ENCODE results near the gene CCNB2. TPM values are rescaled to one million over a fixed set of nuclear protein-coding genes. Genes with fewer than 3 reads are reported as not detected.
"Not testable (repeated sequence)": the region's sequence is repeated elsewhere in the genome, so short reads cannot be mapped to it uniquely, and the experiment has no call there.

CCNB2 gene
- total RNA-seq, 2 donors from 2014 or later, result 74.3 to 120 TPM

DNA sequence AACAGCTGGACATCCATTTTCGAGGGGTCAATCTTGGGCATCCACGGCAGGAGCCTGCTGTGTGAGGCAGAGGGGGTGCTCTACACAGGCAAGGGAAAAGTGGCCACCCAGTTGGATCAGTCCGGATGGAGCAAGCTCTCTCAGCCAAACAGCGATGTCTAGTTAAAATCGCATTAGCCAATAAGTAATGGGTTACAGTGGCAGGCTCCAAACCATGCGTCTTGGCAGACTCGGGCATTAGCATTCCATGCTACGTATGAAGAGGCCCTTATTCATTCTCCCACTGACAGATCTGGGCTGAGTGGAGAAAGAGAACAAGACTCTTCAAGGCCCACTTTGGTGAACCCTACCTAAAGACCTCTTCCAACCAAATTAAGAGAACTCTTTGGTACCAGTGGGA is 49.3 kb downstream of the CCNB2 start:
- H3K36me3 Mint-ChIP-seq, result no peaks in the 10 kb centered on the region
- DNase-seq (ENCODE audit: low spot score in 2 of 2), result no peak
- no peak overlapping the region for H3K27ac Mint-ChIP-seq
- no peaks in the 10 kb centered on the region for H3K9me3 Mint-ChIP-seq
- ATAC-seq, result no peak

DNA sequence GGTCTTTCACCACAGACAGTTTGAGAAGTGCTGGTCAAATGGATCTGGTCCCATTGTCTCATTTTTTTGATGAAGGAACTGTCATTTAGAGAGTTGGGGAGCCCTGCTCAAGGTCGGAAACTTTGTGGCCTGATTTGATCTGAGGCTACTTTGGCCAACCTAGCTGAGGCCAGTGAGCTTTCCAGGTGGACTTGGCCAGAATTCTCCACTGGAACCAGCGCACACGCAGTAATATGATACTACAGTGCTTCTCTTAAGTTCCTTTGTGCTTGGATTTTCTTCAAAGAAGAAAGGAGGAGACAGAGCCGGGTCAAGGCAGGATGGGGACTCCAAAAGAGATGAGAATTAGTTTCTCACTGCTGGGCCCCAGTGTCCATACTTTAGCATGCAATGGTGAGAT is 50.5 kb downstream of the CCNB2 start:
- Mint-ChIP-seq H3K9me3 (no peaks in the 10 kb centered on the region), H3K27ac (no peak overlapping the region), H3K36me3 (no peaks in the 10 kb centered on the region)
- no peak for ATAC-seq
- DNase-seq (ENCODE audit: low spot score in 2 of 2), result no peak

DNA sequence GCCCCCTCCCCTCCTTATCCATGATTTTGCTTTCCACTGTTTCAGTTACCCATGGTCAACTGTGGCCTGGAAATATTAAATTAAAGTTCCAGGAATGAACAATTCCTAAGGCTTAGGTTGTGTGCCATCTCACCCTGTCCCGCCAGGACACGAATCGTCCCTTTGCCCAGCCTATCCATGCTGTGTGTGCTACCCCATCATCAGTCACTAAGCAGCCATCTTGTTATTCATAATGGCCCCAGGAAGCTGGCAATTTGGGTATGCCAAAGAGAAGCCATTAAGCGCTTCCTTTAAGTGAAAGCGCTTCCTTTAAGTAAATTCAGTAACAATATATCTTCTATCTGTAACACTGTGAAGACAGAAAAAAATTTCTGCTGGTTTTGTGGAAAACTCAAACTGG is 52.5 kb downstream of the CCNB2 start:
- Mint-ChIP-seq H3K36me3 (no peaks in the 10 kb centered on the region), H3K9me3 (no peaks in the 10 kb centered on the region), H3K27ac (no peak overlapping the region)
- ATAC-seq (no peak), DNase-seq (ENCODE audit: low spot score in 2 of 2) (no peak)

DNA sequence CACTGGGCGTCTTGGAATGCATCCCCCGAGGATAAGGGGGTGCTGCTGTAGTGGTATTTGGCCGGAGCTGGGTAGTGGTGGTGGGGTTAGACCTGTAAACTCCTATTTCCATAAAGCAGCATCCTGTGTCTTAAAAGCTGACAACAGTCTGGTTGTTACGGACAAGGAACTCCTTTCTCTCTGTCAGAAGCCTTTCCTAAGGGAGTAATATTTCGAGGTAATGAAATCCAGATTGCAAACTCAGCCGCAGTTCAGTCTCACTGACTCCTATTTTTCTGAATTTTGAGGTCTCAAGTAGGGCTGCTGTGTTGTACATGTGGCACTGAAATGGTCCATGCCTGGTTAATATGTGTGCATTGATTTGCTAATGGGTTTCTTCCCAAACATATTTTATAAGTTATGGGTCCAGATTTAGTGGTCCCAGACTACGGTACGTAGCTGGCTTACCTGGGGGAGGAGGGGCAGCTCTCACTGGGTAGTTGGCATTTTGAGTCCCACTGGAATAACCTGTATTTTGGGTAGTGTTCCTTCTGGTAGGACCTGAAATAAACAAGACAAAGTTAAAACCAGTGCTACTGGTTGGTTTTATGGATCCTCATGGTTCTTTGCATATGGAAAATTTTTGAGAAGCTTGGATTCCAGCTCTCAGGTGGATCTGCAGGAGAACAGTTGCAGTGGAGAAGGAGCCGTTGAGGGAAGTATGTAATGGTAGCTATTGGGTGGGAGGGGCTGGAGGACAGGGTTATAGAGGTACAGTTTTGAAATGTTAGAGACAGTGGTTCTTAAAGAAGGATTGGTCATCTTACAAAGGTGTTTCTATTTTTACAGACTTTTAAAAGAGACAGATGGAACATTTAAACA is 53.1 kb downstream of the CCNB2 start:
- H3K9me3 Mint-ChIP-seq, result no peaks in the 10 kb centered on the region
- no peak overlapping the region for H3K27ac Mint-ChIP-seq

DNA sequence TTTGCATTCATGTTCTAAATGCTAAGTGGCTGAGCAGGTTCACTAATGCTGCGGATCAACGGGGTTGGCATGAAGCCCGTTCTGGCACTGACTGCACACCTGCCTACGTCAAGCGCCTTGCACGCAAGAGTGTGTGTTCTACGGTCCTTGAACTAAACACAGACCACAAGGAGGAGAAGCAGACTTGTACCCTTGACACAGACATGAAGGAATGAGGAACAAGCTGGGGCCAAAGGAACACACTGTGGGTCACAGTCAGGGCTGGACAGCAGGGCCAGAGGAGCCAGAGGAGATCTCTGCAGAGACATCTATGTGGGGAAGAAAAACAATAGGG is 53.7 kb downstream of the CCNB2 start:
- DNase-seq (ENCODE audit: low spot score in 2 of 2) (no peak), ATAC-seq (no peak)
- H3K36me3 Mint-ChIP-seq, result no peaks in the 10 kb centered on the region
- H3K9me3 Mint-ChIP-seq, result no peaks in the 10 kb centered on the region
- peak overlapping the region in 1 of 2 donors; percentile 74 for H3K27ac Mint-ChIP-seq

More for the DNA sequence above, 53.1 kb downstream of the CCNB2 start:
- H3K36me3 Mint-ChIP-seq, result no peaks in the 10 kb centered on the region
- ATAC-seq (no peak), DNase-seq (ENCODE audit: low spot score in 2 of 2) (no peak)

DNA sequence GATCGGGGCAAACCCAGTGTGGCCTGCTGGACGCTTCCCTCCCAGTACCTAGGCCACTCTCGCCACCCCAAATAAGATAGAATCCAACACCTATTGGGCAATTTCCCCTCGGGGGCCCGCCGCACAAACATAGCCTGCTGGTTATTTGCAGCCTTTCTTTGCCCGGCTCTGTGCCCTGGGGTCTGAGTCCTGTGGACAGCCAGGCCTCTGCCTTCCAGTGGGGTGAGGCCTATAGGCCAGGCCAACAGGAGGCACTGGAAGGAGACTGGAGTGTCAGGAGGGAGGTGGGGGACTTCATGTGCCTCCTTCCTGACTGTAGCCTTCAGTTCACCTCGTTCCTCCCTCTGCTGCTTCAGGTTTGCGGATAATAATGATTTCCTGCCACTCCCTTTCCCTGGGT is 54.3 kb downstream of the CCNB2 start:
- no peak for ATAC-seq
- H3K9me3 Mint-ChIP-seq, result no peaks in the 10 kb centered on the region
- DNase-seq (ENCODE audit: low spot score in 2 of 2), result no peak
- H3K27ac Mint-ChIP-seq, result no peak overlapping the region
- H3K36me3 Mint-ChIP-seq, result no peaks in the 10 kb centered on the region

DNA sequence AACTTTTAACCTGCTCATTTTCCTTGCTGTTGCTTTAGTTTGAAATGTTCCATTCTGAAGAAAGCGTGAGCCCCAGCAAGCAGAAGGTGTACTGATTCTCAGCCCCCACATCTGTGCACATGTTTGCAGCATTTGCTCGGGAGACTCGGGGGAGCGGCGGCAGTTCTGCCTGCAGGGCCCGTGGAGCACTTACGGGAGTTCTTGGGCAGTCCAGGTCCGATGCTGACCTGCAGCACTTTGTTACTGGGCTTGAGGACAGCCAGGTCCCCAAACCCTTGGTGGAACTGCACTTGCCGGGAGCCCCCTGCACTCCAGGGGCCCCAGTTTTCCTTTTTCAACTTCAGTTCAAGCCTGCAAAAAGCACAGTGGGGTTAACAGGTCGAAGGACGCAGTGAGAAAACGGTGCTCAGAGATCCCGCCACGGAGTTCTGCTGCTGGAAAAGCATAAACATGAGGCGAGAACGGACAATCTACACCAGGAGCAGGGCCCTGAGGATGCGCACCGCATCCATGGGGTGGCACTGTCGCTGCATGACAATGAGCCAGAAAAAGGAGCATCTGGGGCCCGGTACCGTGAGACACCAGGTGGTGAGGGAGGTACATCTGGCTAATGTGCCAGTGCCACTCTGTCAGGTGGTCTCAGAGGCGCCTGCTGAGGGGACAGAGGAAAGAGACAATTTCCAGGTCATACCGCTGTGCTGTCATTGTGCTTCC is 56.1 kb downstream of the CCNB2 start:
- ATAC-seq, result peak in 1 of 2 donors; percentile 49
- H3K9me3 Mint-ChIP-seq, result no peaks in the 10 kb centered on the region
- peak in 1 of 2 donors; percentile 23 for DNase-seq (ENCODE audit: low spot score in 2 of 2)
- H3K27ac Mint-ChIP-seq, result no peak overlapping the region
- no peaks in the 10 kb centered on the region for H3K36me3 Mint-ChIP-seq

DNA sequence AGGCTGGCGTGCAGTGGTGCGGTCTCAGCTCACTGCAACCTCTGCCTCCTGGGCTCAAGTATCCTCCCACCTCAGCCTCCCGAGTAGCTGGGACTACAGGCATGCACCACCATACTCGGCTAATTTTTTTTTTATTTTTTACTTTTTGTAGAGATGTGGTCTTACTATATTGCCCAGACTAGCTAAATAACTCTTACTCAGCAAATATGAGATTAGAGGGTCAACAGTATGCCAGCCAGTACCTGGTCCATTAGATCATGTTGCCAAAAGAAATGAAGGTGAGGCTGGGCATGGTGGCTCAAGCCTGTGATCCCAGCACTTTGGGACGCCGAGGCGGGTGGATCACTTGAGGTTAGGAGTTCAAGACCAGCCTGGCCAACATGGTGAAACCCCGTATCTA is 57.1 kb downstream of the CCNB2 start:
- not testable (repeated sequence) for H3K36me3 Mint-ChIP-seq; H3K9me3 Mint-ChIP-seq; H3K27ac Mint-ChIP-seq; DNase-seq (ENCODE audit: low spot score in 2 of 2); ATAC-seq

DNA sequence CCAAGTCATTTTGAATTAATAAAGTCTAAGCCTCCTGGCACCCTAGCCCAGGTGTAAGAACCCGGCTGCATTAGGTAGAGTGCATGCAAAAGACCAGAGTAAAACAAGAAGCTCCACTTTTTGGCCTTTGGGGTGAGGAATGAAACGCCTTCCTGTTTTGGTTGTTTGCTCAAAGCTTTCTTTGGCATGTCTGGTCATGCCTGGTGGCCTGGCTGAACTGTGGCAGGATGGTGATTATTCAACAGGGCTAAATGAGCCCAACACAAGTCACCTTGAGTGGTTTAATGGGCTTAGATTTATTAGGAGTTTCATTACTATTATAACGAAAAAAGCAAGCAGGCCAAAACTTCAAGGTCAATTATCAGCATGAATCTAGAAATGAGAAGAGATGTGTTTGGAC is 60.8 kb downstream of the CCNB2 start:
- DNase-seq (ENCODE audit: low spot score in 2 of 2), result no peak
- no peaks in the 10 kb centered on the region for H3K9me3 Mint-ChIP-seq
- peak overlapping the region; percentile 54 to 61 for H3K27ac Mint-ChIP-seq
- no peaks in the 10 kb centered on the region for H3K36me3 Mint-ChIP-seq
- peak in 1 of 2 donors; percentile 45 for ATAC-seq

DNA sequence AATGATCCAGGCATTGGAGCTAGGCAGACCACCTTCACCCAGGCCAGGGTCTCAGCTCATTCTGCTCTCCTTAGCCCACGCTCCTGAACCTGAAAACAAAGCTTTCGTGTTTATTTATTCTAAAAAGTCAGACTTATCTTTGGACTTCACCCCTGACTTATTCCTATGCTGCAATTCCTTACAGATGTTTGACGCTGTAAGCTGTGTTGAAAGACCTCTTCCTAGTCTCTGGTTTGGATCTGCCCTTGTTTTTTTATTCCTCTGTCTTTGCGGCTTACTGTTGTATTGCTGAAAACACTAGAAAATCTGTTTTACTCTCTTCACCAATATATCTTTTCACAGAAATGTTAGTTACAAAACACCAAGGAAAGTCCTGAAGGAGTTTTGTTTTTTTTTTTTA is 61.2 kb downstream of the CCNB2 start:
- no peak for DNase-seq (ENCODE audit: low spot score in 2 of 2)
- Mint-ChIP-seq H3K36me3 (no peaks in the 10 kb centered on the region), H3K27ac (peak overlapping the region; percentile 54 to 61), H3K9me3 (no peaks in the 10 kb centered on the region)
- ATAC-seq, result no peak

DNA sequence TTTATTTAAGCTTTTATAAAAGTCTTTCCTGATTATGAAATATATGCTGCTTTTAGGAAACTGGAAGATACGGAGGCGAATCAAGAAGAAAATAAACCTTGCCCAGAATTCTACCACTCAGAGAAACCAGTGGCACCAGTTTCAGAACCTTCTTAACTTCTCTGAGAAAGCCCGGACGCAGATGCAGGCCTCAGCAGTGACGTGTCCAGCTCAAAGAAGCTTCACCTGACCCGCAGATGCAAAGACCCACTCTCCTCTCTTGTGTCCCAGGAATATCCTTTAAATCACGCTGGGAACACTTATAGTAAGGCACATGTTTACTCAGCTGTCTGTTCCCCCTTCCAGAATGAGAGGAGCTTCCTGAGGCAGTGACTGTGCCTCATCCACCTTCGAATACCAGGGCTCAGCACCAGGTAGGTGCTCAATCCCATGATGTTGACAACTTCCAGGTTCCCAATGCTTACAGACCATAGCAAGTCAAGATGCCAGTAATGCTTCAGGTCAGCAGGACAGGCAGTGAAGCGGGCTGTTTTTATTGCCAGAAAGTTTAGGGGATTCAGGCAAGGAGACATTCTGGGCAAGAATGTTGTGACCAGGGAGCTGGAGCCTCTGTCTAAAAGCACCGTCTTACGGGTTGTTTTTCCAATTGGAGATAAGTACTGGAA is 61.8 kb downstream of the CCNB2 start:
- no peaks in the 10 kb centered on the region for H3K9me3 Mint-ChIP-seq
- ATAC-seq, result no peak

DNA sequence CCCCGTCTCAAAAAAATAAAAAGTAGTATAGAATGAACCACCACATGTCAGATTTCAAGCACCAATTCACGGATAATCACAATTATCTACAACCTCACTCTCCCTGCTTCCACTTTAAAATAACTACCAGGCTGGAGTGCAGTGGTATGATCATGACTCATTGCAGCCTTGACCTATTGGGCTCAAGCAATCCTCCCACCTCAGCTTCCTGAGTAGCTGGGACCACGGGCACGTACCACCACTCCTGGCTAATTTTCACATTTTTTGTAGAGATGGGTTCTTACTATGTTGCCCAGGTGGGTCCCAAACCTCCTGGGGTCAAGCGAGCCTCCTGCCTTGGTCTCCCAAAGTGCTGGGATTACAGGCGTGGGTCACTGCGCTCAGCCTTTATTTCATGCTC is 63.6 kb downstream of the CCNB2 start:
- Mint-ChIP-seq H3K9me3 (no peaks in the 10 kb centered on the region), H3K27ac (no peak overlapping the region), H3K36me3 (no peaks in the 10 kb centered on the region)
- ATAC-seq, result no peak
- DNase-seq (ENCODE audit: low spot score in 2 of 2), result no peak

More for the DNA sequence above, 61.8 kb downstream of the CCNB2 start:
- DNase-seq (ENCODE audit: low spot score in 2 of 2), result no peak
- Mint-ChIP-seq H3K27ac (peak overlapping the region in 1 of 2 donors; percentile 54), H3K36me3 (no peaks in the 10 kb centered on the region)

DNA sequence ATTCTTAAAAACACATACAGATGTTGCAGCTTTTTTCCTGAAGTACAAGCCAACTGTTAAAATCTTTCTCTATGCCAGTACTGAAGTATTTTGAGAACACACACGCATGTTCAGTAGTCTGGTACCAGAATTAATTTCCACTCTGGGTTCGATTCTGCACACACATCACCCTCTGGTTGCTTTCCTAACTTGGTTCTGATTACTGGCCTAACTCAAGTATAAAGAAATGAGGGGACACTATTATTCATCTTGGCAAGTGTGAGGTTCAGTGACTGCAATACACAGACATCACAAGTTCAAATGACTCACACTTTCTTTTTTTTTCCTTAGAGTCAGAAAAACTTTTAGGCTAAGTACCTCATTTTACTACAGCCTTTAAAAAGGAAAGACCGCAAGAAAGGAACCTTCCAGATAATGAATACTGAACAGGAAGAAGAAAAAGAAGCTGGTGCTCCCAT is 64.3 kb downstream of the CCNB2 start:
- ATAC-seq (peak; percentile 68 to 70), DNase-seq (ENCODE audit: low spot score in 2 of 2) (no peak)
- Mint-ChIP-seq H3K9me3 (no peaks in the 10 kb centered on the region), H3K27ac (peak overlapping the region; percentile 13 to 85), H3K36me3 (no peaks in the 10 kb centered on the region)

DNA sequence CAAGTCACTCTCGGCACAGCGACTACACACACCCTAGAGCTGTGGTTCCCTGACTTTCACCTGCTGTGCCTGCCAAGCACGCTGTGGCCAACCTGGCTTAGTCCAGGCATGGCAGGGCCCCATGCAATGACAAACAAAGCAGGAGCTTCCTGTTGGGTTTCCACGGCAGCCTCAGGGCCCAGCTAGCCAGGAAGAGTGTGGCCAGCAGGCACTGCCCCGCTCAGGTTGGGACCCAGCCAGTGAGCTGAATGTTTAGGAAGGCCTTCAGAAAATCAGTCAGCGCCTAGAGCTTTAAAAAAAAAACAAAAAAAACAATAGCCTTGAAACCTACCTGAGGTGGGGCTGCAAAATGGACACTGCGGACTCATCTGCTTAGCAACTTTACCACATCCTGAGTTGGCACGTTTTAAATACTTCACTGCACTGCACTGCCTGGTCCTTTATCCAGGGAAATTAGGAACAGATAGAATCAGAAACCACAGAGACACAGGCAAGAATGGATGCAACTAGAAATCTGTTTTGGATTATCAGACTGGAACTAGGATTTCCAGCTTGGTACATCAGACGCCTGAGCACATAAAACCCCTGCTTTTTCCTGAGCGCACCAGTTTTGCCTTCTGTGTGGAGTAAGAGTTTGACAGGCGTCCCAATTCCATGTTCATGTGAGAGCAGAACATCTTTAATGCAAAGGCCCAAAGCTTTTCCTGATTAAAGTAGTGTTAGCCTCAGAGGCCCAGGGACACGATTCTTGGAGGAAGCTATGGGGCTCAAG is 65.5 kb downstream of the CCNB2 start:
- no peaks in the 10 kb centered on the region for H3K9me3 Mint-ChIP-seq
- H3K27ac Mint-ChIP-seq, result peak overlapping the region in 1 of 2 donors; percentile 85
- DNase-seq (ENCODE audit: low spot score in 2 of 2) (no peak), ATAC-seq (peak in 1 of 2 donors; percentile 39)
- no peaks in the 10 kb centered on the region for H3K36me3 Mint-ChIP-seq

DNA sequence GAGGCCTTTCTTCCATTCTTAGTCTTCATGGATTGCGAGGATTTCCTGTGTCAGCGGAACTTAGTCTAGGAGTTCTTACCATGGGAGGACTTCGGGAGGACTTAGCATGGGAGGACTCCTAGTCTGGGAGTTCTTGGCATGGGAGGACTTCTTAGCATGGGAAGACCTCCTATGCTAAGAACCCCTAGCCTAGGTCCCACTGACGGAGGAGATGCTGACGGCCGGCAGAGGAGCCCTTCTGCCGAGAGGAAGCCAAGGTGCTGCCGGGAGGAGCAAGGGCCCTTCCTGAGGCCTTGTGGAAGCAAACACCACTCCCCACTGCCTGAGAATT is 66.1 kb downstream of the CCNB2 start:
- ATAC-seq (no peak), DNase-seq (ENCODE audit: low spot score in 2 of 2) (no peak)
- Mint-ChIP-seq H3K27ac (no peak overlapping the region), H3K36me3 (no peaks in the 10 kb centered on the region), H3K9me3 (no peaks in the 10 kb centered on the region)

DNA sequence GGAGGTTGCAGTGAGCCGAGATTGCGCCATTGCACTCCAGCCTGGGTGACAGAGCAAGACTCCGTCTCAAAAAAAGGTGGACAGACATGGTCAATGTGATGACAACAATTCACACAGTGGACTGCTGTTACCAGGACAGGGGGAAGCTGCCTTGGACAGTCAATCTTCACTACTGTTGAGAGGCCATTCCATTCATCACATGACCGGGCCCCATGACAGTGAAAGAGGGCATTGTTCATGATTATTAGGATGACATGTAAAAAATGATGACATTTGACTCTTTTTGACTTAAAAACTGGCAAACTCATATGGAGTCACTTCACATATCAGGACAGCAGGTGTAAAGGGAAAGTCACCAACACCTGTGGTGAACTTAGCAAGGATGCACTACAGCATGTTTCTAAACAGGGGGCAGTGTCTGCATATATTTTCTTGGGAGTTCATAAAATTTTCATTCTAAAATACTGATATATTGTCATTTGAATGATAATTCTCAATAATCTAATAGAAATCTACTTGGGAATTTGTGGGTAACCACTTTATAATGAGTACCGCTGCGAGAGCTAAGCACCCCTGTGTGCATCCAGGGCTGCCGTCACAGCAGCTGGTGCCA is 67.4 kb downstream of the CCNB2 start:
- H3K36me3 Mint-ChIP-seq, result no peaks in the 10 kb centered on the region
- DNase-seq (ENCODE audit: low spot score in 2 of 2) (no peak), ATAC-seq (no peak)
- no peaks in the 10 kb centered on the region for H3K9me3 Mint-ChIP-seq
- H3K27ac Mint-ChIP-seq, result no peak overlapping the region
